Activated naive CD8-positive, alpha-beta T cell treated with anti-CD3 and anti-CD28 coated beads for 36 hours (primary cell): ENCODE data around the gene FGF12. TPM values are rescaled to one million over a fixed set of nuclear protein-coding genes. Genes with fewer than 3 reads are reported as not detected.
A peak's percentile ranks its signal among the peaks of the same experiment; 100 is the strongest.

Source experiments
- DNase-seq: peaks from one replicate; pipeline ENCODE4 v3.0.0; 2021
- H3K27ac Mint-ChIP-seq: one replicate; pipeline ENCODE4 v1.8.0; 2022; ENCODE audit warnings: mild to moderate bottlenecking, moderate library complexity, mixed read lengths
- H3K27me3 Mint-ChIP-seq: one replicate; pipeline ENCODE4 v1.8.0; 2022; ENCODE audit warnings: mild to moderate bottlenecking, mixed read lengths
- H3K36me3 Mint-ChIP-seq: one replicate; pipeline ENCODE4 v1.8.0; 2021; ENCODE audit warnings: mild to moderate bottlenecking, mixed read lengths
- H3K4me1 Mint-ChIP-seq: one replicate; pipeline ENCODE4 v1.8.0; 2021; ENCODE audit warnings: mixed read lengths
- H3K4me3 Mint-ChIP-seq: one replicate; pipeline ENCODE4 v1.8.0; 2022; ENCODE audit warnings: mild to moderate bottlenecking, moderate library complexity, mixed read lengths
- H3K9me3 Mint-ChIP-seq: one replicate; pipeline ENCODE4 v1.8.0; 2022; ENCODE audit warnings: mixed read lengths
- total RNA-seq, 2 experiments: library from RNA; stranded (reverse); gene quantifications; one replicate each; pipeline ENCODE4 v1.2.3, GENCODE V29; 2021

FGF12 gene
- total RNA-seq, 2 experiments from 2014 or later, result not detected

DNA sequence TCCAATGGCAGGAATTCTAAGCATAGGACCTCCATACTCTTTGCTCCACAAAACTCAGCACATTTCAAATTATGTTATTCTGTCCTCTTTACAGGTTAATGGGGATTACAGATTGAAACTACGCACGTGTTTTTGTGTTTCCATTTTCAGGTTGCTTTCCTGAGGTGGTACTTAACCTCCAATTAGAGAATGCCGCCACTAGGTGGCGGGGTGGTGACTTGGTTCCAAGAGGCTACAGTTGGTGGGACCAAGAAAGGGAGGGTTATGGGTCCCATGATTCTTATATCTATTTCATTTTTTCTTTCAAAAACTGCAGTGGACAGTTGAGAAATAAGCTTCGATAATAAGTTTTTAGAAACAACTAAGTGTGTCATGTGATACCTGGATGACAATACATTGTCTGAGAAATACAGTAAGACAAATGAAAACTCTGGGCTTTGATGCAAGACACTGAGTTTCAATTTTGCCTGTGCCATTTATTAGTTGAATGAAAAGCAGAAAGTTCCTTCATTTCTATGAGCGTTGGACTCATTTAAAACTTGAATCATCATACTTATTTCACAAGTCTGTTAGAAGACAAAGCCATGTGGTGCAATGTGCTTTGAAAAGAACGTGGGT is 539.0 kb downstream of the FGF12 start:
- peaks cover 3% of the 10 kb centered on the region for H3K27me3 Mint-ChIP-seq
- H3K9me3 Mint-ChIP-seq, result no peaks in the 10 kb centered on the region
- peaks cover 2% of the 10 kb centered on the region for H3K4me1 Mint-ChIP-seq
- no peaks in the 10 kb centered on the region for H3K36me3 Mint-ChIP-seq
- DNase-seq, result peak; percentile 26
- H3K4me3 Mint-ChIP-seq, result no peak overlapping the region
- no peak overlapping the region for H3K27ac Mint-ChIP-seq

GRCh38 chr3:192187485-192188051 is 539.8 kb downstream of the FGF12 start:
- Mint-ChIP-seq H3K27ac (no peak overlapping the region), H3K4me1 (peaks cover 2% of the 10 kb centered on the region), H3K4me3 (no peak overlapping the region), H3K27me3 (peaks cover 3% of the 10 kb centered on the region), H3K36me3 (no peaks in the 10 kb centered on the region), H3K9me3 (no peaks in the 10 kb centered on the region)
- DNase-seq, result no peak

DNA sequence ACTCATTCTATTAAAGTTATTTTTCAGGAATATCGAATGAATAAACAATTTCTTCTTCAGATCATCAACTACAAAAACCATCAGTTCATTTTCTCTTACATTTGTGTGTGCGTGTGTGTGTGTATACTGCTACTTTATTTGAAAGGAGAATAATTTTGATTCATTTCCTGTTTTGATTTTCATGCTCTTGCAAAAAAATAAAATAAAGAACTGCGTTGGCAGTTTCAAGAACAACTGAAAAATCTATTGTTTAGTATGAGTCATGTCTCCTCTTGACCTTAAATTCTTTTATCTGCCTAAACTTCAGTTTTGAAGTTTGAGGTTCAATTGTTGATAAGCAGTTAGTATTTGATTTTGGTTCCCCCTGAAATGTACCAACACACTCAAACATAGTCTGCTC is 540.8 kb downstream of the FGF12 start:
- H3K4me3 Mint-ChIP-seq, result no peak overlapping the region
- peaks cover 3% of the 10 kb centered on the region for H3K27me3 Mint-ChIP-seq
- peaks cover 2% of the 10 kb centered on the region for H3K4me1 Mint-ChIP-seq
- no peaks in the 10 kb centered on the region for H3K9me3 Mint-ChIP-seq
- H3K27ac Mint-ChIP-seq, result no peak overlapping the region
- no peak for DNase-seq
- H3K36me3 Mint-ChIP-seq, result no peaks in the 10 kb centered on the region

DNA sequence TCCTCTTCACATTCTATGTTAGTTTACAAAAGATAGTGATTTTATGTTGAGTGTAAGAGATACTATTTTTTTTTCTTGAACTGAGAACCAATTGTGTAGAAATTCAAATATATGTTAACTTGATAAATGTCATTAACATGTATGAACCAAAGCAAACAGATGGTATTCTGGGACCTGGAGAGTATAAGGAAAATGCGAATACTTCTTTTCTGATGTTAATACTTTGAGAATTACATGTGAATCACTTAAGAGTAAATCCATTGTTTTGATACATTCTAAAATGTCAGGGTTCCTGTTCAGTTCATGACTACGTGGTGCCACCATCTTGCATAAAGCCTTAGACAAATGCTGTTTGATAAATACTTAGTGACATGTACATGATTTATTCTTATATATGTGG is 541.3 kb downstream of the FGF12 start:
- H3K4me1 Mint-ChIP-seq, result peaks cover 2% of the 10 kb centered on the region
- H3K9me3 Mint-ChIP-seq, result no peaks in the 10 kb centered on the region
- no peaks in the 10 kb centered on the region for H3K36me3 Mint-ChIP-seq
- no peak overlapping the region for H3K27ac Mint-ChIP-seq
- H3K4me3 Mint-ChIP-seq, result no peak overlapping the region
- H3K27me3 Mint-ChIP-seq, result peaks cover 3% of the 10 kb centered on the region
- no peak for DNase-seq

GRCh38 chr3:192183109-192183508 is 544.2 kb downstream of the FGF12 start:
- Mint-ChIP-seq H3K27me3 (peaks cover 3% of the 10 kb centered on the region), H3K36me3 (no peaks in the 10 kb centered on the region), H3K4me3 (no peak overlapping the region), H3K27ac (no peak overlapping the region), H3K4me1 (peaks cover under 1% of the 10 kb centered on the region), H3K9me3 (no peaks in the 10 kb centered on the region)
- DNase-seq, result no peak

DNA sequence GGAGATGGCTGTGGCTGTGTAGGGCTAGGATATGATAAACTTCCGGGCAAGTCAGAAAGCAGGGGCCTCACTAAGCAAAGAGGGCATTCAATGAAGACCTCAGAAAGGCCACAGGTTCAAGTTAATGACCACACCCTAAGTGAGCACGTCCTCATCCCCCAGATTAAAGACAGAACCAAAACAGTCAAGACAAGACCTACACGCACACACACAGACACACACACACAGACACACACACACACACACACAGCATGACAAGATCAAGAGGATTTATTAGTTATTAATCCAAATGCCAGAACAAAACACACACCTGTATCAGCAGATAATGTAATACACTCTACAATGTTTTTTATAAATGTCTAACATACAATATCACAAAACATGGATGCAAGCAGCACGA is 546.2 kb downstream of the FGF12 start:
- H3K4me1 Mint-ChIP-seq, result no peaks in the 10 kb centered on the region
- no peaks in the 10 kb centered on the region for H3K9me3 Mint-ChIP-seq
- no peaks in the 10 kb centered on the region for H3K36me3 Mint-ChIP-seq
- DNase-seq, result no peak
- H3K27ac Mint-ChIP-seq, result no peak overlapping the region
- H3K4me3 Mint-ChIP-seq, result no peak overlapping the region
- H3K27me3 Mint-ChIP-seq, result no peaks in the 10 kb centered on the region

DNA sequence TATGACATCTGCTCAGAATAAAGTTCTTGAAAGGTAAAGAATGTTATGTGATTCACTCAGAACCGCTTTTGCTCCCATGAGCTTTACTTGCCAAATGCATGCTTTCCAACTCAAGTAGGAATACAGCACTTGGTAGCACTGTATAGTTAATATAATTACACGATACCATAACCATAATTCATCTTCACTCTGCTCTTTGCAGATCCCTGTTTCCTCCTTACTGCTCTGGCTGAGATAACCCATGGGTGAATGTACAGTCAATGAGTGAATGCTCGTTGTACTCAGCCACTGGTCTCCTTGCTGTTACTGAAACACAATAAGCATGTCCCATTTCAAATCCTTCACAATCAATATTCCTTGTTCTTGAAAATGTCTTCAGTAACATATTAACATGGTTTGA is 550.0 kb downstream of the FGF12 start:
- no peak overlapping the region for H3K27ac Mint-ChIP-seq
- no peaks in the 10 kb centered on the region for H3K4me1 Mint-ChIP-seq
- H3K9me3 Mint-ChIP-seq, result peaks cover 2% of the 10 kb centered on the region
- H3K36me3 Mint-ChIP-seq, result no peaks in the 10 kb centered on the region
- H3K27me3 Mint-ChIP-seq, result no peaks in the 10 kb centered on the region
- H3K4me3 Mint-ChIP-seq, result no peak overlapping the region
- DNase-seq, result no peak

DNA sequence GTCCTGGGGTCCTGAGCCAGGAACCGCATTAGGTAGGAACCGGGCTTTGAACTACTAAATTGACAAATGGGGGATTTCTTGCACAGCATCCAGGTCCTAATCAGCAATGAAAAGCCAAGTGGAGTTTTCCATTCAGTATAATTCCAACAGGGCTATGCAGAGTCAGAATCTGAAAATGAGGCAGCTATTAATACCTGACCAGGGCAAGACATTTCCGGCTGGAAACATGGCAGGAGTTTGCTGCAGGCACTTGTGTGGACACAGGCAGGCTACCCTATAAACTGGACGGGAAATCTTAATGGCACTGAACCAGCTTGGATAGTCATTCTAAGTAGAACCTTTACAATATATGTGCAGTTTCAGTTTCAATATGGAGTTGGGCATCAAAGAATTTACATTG is 553.1 kb downstream of the FGF12 start:
- no peaks in the 10 kb centered on the region for H3K36me3 Mint-ChIP-seq
- H3K4me1 Mint-ChIP-seq, result no peaks in the 10 kb centered on the region
- H3K27me3 Mint-ChIP-seq, result no peaks in the 10 kb centered on the region
- no peak overlapping the region for H3K4me3 Mint-ChIP-seq
- no peak overlapping the region for H3K27ac Mint-ChIP-seq
- no peak for DNase-seq
- H3K9me3 Mint-ChIP-seq, result peaks cover 2% of the 10 kb centered on the region

DNA sequence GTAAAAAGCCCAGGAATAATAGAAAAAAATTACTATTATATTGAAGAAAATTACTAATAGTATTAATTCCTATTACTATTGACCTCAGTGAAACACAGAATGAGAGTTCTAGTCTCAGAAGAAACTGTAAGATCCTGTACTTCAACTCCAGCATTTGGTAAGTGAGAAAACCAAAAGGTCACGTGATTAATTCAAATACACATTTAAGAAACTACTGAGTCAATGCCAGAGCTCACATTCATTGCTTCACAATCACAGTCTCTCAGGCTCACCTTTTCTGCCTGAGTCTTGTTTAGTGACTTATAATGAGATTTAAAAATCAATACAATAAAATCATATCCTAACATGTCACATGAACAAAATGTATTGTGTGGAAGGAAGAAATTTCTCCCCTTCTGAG is 556.1 kb downstream of the FGF12 start:
- Mint-ChIP-seq H3K36me3 (no peaks in the 10 kb centered on the region), H3K9me3 (peaks cover 2% of the 10 kb centered on the region), H3K27ac (no peak overlapping the region), H3K27me3 (no peaks in the 10 kb centered on the region), H3K4me1 (no peaks in the 10 kb centered on the region), H3K4me3 (no peak overlapping the region)
- no peak for DNase-seq

DNA sequence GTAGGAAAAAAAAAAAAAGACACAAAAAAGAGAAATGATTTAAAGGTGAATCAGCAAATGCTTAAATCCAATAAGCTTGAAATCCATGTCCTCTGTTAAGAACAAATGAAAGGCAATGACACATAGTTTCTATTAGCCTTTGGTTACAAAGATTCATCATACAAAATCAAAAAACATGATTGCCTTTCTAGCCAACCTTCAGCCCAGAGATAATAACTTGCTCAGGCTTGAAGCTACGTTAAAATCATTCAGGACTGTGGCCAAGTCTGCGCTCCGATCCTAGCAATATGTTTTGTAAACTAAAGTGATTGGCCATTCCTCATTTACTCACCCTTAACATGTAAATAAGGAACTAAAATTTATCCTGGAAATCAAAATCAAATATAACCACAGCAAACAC is 556.7 kb downstream of the FGF12 start:
- Mint-ChIP-seq H3K27me3 (no peaks in the 10 kb centered on the region), H3K4me1 (no peaks in the 10 kb centered on the region), H3K4me3 (no peak overlapping the region), H3K27ac (no peak overlapping the region), H3K9me3 (no peaks in the 10 kb centered on the region), H3K36me3 (no peaks in the 10 kb centered on the region)
- DNase-seq, result no peak

- Mint-ChIP-seq H3K9me3 (no peaks in the 10 kb centered on the region), H3K27ac (no peak overlapping the region), H3K4me1 (no peaks in the 10 kb centered on the region), H3K36me3 (no peaks in the 10 kb centered on the region), H3K27me3 (no peaks in the 10 kb centered on the region), H3K4me3 (no peak overlapping the region)
- DNase-seq, result no peak
These were observed 557.3 kb downstream of the FGF12 start for GRCh38 chr3:192170031-192170430.

GRCh38 chr3:192169332-192169915 is 557.9 kb downstream of the FGF12 start:
- no peaks in the 10 kb centered on the region for H3K27me3 Mint-ChIP-seq
- no peak overlapping the region for H3K27ac Mint-ChIP-seq
- H3K4me1 Mint-ChIP-seq, result no peaks in the 10 kb centered on the region
- no peaks in the 10 kb centered on the region for H3K36me3 Mint-ChIP-seq
- H3K9me3 Mint-ChIP-seq, result no peaks in the 10 kb centered on the region
- DNase-seq, result no peak
- no peak overlapping the region for H3K4me3 Mint-ChIP-seq

GRCh38 chr3:192168202-192168601 is 559.1 kb downstream of the FGF12 start:
- Mint-ChIP-seq H3K27ac (no peak overlapping the region), H3K4me3 (no peak overlapping the region), H3K36me3 (no peaks in the 10 kb centered on the region), H3K9me3 (no peaks in the 10 kb centered on the region), H3K4me1 (no peaks in the 10 kb centered on the region), H3K27me3 (no peaks in the 10 kb centered on the region)
- DNase-seq, result no peak

DNA sequence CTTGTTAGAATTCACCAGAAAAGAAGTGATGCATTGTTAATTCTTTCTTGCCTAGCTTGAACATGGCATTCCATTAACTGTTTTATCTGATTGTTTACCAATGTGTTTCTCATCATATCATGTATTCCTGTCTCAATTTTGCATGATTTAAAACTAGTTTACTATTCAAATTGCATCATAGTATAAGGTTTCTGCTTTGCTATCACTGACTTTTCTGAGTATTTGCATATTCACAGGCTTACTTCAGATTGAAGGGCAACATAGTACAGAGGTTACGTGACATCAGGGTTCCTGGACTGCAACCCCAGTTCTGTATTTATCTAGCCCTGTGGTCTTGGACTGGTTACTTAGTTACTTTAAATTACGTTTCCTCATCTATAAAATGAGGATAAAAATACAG is 561.8 kb downstream of the FGF12 start:
- no peak for DNase-seq
- no peaks in the 10 kb centered on the region for H3K4me1 Mint-ChIP-seq
- H3K27me3 Mint-ChIP-seq, result no peaks in the 10 kb centered on the region
- no peak overlapping the region for H3K4me3 Mint-ChIP-seq
- no peaks in the 10 kb centered on the region for H3K36me3 Mint-ChIP-seq
- no peaks in the 10 kb centered on the region for H3K9me3 Mint-ChIP-seq
- H3K27ac Mint-ChIP-seq, result no peak overlapping the region

DNA sequence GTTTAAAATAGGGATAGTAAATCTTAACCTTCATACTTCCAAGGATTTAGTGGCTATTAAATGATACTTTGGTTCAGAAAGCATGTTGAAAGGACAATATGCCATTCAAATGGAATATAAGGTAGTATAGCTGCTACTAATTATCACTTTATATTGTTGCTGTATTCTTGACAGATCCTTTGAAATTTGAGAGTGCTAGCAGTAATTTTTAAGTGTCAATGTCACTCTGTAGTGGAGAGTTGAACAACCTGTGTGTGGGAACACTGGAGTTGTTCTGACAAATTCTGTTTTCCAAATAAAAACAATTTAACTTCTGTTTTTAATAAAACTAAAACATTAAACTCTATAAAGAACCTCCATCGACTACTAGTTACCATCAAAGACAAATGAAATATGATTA is 565.7 kb downstream of the FGF12 start:
- Mint-ChIP-seq H3K27me3 (no peaks in the 10 kb centered on the region), H3K4me1 (no peaks in the 10 kb centered on the region)

GRCh38 chr3:192156382-192156781 is 571.0 kb downstream of the FGF12 start:
- Mint-ChIP-seq H3K36me3 (no peaks in the 10 kb centered on the region), H3K4me1 (no peaks in the 10 kb centered on the region), H3K4me3 (no peak overlapping the region), H3K27me3 (peaks cover 3% of the 10 kb centered on the region), H3K9me3 (peaks cover 6% of the 10 kb centered on the region), H3K27ac (no peak overlapping the region)
- no peak for DNase-seq

More for the DNA sequence above, 565.7 kb downstream of the FGF12 start:
- H3K36me3 Mint-ChIP-seq, result no peaks in the 10 kb centered on the region
- no peak overlapping the region for H3K4me3 Mint-ChIP-seq
- peaks cover 6% of the 10 kb centered on the region for H3K9me3 Mint-ChIP-seq
- no peak for DNase-seq
- H3K27ac Mint-ChIP-seq, result no peak overlapping the region
